Muscle of arm (tissue), 12 donors: Measurements from ENCODE around the gene ZMYND10. TPM values are rescaled to one million over a fixed set of nuclear protein-coding genes. Genes with fewer than 3 reads are reported as not detected.

Source experiments
- DNase-seq: peaks from one replicate; pipeline ENCODE4 v3.0.0-alpha.2; 2013
- polyA plus RNA-seq, 12 donors: library from polyadenylated mRNA; unstranded; fragments of 120-200 nt; gene quantifications; one replicate each; pipeline ENCODE4 v1.2.1, GENCODE V29; 2013; ENCODE audit not compliant: insufficient read length in 12 of 12

The ZMYND10 gene
- polyA plus RNA-seq, 12 donors, result 0.65 to 1.7 (median 0.83) TPM; not detected in 2

DNA sequence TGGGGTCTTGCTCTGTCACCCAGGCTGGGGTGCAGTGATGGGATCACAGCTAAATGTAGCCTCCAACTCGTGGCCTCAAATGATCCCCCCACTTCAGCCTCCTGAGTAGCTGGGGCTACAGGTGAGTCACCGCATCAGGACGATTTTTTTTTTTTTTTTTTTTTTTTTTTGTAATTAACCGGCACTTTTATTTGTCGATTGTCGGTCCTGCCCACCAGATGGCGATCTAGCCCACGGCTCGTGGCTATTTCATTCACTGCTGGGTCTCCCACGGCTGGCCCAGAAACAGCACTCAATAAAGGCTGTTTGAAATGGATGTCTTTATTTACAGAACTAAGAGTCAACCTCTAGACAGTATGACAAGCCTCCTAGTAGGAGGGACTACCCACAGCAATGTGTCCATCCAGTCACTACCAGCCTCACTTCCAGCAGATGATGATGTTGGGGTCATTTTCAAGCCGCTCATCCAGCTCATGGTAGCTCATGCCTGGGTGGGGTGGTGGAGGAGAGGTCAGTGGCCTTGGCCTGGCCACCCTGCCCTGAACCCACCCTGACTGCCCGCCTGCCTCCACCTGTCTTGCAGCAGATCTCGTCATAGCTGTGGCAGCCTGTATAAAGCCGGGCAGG, 1.8 kb upstream of the ZMYND10 start:
- DNase-seq, result peak; percentile 68

DNA sequence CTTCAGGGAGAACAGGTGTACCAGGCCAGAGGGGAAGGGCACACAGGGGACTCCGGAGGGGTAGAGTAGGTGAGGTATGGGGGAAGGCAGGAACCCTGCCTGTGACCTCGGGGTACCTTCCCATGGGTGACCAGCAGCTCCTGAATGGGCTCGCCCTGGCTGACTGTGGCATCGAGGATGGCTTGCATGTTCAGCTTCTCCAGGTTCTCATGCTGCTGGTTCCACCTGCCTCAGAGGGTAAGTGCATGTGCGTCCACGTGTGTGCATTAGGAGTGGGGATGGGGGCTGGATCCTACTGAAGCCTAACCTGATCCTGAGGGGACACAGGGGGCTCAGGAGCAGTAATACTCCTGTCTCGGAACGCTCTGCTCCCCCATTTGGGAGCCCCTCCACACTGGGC, 524 bp downstream of the ZMYND10 start:
- DNase-seq, result no peak

DNA sequence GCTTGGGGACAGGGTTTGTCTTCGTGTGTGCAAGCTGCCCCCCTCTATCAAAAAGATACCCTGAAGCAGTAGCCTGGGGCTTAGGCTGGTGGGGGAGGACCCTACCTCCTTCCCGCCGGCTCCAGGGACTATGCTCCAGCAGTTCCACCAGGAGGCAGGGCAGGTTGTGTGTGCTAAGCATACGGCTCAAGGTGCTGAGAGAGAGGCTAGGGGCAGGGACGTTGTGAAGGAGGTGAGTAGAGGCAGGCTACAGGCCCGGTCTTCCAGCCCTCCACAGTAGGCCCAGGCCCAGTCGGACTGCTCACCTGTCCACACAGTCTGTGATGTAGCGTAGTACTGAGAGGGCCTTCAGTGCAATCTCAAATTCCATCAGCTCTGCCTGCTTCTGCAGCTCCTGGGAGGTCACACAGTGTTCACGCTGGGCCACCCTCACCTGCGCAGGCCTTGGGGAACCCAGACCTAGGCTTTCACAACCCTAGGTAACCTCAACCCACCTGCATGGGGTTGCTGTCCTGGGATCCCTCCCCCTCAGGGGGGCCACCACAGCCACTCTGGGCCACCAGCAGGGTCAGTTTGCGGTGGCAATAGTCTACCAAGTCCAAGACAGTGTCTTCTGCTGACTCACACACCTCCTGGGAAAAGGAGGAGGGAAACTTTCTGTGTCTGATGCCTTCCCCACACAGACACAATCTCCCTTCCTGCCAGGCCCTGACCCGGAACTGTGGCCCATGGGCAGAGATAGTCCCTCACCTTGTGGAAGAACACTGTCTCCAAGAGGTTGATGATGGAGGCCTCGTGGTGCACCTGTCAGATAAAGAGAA, 2.5 kb downstream of the ZMYND10 start:
- DNase-seq, result no peak

DNA sequence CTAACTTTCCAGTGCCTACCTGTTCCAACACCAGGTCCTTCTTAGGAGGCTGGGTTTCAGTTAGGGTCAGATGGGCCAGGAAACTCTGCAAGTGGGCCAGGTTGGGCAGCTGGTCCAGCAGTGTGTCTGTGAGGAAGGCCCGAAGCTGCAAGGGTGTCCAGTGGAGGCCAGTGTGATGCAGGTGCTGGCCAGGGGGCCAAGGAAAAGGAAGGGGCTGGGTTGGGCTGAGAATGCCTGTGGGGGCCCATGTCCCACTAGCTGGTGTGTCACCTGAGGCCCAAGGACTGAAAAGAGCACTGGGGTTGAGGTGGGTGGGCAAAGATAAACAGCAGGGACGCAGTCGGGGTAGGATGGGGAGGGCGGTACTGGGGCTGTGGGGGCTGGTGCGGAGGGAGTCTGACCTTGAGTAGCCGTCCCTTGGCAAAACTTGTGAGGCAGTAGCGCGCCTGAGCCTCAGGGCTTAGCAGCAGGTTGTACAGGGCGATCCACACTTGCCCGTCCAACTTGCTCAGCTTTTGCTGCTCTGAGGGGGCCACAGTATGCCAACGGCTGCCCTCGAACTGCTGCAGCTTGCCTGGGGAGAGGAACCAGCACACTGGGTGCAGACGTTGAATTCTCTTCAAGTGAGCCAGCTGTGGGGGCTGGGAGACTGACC, 3.4 kb downstream of the ZMYND10 start:
- DNase-seq, result no peak

DNA sequence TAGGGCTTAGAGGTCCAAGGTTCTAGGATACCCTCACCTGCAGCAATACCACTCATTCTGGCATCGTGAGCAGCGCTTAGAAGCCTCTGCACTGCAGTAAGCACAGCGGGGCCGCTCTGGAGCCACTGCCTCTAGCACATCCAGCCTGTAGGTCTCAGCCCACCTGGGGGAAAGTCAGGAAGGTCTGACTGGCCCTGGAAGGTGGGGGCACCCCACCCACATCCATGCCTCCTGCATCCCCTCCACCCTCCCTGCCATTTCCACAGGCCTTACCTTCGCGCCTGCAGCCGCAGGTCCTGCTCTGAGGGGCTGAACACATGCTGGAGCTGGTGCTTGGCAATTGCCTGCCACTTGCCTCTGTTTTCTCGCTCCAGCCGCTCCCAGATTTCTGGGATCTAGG, 4.0 kb downstream of the ZMYND10 start:
- DNase-seq, result no peak

DNA sequence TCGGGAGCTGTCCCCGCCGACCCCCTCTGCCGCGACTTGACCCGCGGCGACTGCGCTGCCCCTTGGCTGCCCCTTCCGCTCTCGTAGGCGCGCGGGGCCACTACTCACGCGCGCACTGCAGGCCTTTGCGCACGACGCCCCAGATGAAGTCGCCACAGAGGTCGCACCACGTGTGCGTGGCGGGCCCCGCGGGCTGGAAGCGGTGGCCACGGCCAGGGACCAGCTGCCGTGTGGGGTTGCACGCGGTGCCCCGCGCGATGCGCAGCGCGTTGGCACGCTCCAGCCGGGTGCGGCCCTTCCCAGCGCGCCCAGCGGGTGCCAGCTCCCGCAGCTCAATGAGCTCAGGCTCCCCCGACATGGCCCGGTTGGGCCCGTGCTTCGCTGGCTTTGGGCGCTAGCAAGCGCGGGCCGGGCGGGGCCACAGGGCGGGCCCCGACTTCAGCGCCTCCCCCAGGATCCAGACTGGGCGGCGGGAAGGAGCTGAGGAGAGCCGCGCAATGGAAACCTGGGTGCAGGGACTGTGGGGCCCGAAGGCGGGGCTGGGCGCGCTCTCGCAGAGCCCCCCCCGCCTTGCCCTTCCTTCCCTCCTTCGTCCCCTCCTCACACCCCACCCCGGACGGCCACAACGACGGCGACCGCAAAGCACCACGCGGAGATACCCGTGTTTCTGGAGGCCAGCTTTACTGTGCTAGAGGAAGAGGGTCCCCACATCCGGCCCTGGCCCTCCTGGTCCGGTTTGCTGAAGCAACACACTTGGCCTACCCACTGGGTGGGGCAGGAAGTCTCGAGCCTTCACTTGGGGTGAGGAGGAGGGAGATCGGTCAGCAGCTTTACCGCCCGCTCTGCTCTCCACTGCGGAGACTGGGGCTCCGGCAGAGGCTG, 4.8 kb downstream of the ZMYND10 start, which contains the start of gene RASSF1:
TSS of gene RASSF1 (minus strand) at position 389 of the 882 bp plus-strand sequence. CDS start at position 358, 31 bp downstream.
- peak; percentile 89 for DNase-seq

DNA sequence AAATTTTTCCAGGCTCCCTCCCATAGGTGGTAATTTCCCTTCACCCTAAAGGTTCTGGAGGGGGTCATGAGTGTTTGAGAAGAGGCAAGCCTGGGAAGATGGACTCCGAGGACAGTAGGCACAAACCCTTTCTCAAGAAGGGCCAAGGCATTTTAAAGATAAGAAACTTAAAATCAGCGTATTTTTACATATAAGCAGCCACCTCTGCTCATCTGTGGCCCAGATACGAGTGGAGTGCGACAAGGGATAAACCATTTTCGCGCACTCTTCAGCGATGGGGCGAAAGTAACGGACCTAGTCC, 5.4 kb downstream of the ZMYND10 start:
- DNase-seq, result no peak

DNA sequence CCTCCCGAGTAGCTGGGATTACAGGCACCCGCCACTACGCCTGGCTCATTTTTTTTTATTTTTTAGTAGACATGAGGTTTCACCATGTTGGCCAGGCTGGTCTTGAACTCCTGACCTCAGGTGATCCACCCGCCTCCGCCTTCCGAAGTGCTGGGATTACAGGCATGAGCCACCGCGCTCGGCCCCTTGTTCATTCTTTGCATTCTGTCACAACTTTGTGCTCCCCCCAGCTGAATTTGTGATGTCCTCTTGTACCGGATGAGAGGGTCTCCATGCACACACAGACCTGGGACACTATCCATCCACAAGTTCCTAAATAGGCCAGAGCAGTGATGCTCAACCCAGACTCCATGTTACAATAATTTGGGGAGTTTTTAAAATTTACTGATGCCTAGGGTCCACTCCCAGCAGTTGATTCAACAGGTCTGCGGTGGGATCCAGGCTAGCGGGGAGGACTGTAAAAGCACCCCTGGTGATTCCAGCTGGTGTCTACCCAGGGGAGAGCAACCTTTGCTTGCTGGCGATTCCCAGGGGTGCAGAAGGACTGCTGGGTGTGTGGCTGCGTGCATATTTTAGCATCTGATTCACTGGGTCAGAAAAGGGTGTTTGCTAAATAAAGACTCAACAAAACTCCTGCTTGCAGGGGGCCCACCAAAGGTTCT, 5.9 kb downstream of the ZMYND10 start:
- DNase-seq, result no peak

DNA sequence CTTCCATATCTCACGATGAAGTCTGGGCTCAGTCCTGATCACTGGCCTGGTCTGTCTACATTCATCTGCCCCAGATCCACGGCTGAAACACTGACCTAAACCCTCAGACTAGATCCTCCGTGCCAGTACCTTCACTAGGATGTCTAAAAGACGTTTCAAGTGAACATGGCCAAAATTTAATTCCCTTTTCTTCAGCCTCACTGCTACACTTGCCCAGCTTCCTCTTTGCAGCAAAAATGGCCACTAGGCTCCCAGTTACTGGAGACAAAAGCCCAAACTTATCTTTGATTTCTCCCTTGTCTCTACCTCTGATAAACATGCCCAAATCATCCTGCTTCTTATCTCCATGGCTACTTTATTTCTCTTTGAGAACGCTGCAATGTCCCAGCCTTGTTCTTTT, 6.6 kb downstream of the ZMYND10 start:
- DNase-seq, result no peak

DNA sequence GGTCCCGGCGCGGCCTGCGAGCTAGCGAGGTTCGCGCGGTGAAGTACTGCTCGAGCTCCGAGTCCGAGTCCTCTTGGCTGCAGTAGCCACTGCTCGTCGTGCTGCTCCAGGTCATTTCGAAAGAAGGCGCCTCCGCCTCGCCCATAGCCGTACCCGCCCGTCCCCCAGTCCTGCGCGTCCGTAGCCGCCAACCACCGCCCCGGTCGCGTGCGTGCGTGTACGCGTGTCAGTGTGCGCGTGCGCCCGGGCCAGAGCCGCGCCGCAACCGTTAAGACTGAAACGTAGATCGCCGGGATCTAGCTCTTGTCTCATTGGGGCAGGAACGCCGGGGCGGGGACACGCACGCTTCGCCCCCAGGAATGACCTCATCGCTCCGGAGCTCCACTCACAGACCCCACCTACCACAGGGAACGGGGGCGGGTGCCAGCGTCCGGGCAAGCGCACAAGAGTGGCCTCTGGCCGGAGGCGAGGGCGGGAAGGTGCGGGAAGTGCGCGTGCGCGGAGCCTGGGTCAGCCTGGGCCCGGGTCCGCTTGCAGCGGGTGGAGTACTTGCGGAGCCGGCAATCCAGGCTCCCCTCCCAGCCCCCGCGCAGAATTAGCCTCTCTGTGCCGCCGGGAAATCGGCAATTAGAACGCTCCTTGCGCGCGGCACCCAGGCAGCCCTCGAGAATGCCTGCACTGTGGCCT, 8.2 kb downstream of the ZMYND10 start:
- peak; percentile 98 for DNase-seq

DNA sequence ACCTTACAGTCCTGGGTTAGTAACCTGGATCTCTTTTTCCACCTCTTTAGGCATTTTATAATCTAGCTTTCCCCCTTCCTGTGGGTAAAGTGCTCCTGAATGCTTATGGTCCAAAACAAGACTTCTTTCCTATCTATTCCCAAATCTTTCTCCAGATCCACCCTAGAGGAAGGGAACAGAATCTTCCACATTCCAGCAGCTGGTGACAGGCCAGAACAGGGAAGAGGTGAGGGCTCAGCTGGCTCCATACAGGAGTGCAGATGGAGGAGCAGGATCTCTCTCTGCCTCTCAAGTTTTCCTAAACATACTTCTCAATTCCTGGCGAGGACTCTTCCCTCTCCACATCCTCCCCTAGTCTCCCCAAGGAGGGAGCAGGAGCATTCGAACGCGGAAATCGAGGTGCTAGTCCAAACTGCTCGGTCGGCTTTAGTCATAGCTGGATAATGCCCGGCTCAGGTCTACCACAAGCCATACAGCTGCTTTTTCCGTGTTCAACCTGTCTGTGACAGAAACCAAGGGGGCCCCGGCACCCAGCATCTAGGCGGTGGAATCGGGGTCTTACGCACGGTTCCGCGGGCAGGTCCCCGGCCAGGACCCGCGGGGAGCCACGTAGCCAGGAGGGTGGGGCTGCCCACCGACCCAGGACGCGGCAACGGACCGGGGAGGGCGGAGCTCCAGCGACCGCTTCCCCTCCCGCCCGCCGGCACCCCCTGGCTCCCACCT, 8.9 kb downstream of the ZMYND10 start:
- no peak for DNase-seq

DNA sequence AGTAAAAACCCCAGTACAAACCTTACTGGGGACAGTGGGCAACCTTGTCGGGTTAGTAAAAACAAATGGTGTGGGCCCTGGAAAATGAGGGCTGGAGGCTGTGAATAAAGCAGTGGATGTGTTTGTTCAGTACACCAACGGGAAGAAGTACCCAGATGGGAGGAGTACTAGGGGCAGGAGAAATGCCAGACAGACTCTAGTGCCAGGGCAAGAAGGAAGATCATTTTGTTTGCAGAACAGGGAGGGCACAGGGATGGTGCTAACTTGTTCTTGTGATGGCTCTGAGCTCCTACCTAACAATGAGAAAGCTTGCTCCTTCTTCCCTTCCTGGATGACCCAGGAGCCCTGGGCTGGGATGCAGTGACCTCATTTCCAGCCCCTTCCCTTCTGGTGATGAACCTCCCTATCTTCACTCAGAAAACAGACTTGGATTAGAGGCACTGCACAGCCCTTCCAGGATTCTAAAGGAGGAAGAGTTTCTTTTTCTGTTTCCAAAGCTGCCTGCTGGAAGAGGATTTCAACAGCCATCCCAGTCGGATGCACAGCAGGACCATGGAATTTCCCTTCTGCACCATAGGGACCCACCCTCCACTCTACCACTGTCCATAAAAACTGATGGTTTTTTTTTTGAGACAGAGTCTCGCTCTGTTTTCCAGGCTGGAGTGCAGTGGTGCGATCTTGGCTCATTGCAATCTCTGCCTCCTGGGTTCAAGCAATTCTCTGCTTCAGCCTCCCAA, 11.0 kb downstream of the ZMYND10 start:
- DNase-seq, result no peak

DNA sequence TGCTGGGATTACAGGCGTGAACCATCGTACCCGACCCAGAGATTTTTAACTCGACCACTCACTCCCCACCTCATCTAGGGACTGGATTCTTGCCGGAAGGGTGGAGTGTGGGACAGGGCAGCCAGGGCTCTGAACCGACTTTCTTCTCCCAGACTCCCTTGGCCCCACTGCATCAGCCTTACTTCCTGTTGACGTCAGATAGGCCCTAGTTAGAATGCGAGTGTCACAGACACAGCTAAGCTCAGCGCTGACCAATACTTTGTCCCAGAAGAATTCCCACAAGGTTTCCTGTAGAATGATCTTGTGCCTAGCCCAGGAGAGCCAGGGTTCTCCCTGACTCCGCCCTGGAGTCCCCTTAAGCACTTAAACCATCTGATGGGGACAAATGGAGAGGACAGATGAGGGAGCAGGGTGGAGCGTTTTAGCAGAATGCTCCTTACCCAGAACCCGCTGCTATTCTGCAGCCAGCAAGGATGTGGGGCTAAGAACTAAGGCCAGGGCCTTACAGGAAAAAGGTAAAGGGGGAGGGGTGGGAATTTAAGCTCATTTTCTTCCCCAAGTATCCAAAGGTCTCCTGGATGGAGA, 11.7 kb downstream of the ZMYND10 start:
- DNase-seq, result no peak

DNA sequence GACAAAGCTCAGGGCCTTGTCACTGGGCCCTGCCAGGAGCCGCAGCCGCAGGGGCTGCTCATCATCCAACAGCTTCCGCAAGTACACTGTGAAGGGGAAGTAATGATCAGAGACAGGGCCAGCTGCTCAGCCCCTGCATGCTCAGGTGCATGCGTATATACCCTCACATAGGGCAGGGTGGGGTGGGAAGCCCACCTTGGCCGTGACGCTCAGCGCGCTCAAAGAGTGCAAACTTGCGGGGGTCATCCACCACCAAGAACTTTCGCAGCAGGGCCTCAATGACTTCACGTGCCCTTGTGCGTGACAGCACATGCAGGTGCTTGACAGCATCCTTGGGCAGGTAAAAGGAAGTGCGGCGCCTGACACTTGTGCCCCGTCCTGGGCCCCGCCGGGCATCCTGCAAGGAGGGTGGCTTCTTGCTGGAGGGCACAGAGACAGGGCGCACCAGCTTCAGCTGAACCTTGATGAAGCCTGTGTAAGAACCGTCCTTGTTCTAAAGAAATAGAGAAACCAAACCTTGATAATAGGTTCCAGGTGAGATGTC, 14.1 kb downstream of the ZMYND10 start:
- no peak for DNase-seq

DNA sequence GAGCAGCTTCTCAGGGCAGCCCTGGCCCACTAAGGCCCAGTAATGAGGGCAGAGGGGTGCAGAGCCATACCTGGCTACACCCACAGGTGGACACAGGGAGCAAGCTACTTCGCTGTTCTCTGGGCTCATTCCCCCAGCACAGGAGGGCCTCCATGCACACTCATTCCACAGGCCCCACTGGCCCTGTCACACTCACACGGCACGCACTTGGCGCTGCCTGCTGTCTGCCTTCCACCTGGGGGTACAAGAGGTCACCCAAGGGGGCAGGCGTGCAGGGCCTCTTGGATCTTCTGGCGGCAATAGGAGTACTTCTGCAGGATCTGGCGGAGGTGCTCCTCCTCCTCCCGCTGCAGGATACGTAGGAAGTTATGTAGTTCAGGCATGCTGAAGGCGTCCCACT, 15.2 kb downstream of the ZMYND10 start:
- DNase-seq, result no peak

DNA sequence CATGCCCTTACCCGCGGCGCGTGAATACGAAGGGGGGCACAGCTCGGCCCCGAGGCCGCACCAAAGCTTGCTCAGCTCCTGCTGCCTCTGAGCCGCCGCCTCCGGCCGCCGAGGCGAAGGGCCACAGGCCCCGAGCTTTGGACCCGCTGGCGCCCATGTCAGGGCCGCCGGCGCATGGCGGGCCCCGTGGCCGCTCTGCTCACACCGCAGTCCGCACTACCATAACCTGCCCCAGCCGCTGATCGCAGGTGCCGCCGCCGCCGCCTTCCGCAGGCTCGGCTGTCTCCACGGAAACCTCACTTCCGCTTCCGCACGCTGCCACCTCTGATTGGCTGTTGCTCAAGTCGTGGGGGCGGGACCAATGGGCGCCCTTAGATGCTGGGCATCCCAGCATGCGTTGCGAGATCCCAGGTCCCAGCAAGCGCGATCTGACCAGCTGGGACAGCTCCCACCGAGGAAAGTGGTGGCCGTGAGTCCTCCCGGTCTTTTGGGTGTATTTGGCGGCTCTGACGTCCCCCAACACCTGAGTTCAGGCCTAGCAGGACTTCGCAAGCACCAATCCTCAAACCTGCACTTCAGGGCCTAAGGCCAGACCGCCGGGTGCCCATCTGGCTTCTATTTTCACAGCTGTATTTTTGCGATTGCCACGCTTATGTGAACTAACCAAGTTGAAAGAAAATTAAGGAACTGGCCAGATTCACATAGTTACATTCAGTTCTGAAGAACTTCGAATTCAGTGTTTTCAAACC, 17.4 kb downstream of the ZMYND10 start, which contains the start of gene TUSC2:
TSS of gene TUSC2 (minus strand) at position 281 of the 749 bp plus-strand sequence. CDS start at position 157, 124 bp downstream.
- peak; percentile 97 for DNase-seq

DNA sequence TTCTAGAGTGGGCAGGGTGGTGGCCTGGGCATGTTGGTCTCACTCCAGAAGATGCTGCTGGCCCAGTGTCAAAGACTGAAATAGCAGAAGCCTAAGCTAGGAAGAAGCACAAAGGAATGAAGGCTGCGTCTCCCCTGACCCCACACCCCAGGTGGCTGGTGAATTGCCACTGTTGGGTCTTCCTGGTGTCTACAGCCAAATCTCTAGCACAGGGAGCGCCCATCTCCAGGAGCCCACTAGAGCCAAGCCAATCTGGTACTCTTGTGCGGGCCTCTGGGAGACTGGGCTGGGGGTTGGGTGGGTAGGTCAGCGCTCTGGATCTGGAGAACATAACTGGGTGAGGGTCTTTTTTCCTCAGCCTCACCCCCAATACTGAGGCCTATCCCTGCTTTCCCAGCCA, 18.4 kb downstream of the ZMYND10 start:
- DNase-seq, result no peak

DNA sequence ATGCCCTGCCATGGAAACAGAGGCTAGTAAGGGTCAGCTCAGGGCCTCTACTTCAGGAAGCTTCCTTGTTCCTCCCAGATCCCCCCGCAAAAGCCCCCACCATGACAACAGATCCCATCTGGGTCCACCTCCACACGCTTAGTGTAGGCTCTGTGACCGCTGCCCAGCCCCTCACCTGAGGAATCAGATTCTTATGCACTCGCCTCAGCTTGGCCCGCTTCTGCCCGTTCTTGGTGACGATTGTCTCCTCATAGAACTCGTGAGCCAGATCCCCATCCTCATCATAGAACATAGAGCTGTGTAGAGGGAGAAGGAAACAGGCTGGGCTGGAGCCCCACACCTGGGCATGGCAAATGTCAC, 19.4 kb downstream of the ZMYND10 start:
- DNase-seq, result no peak
